ENCODE measurements around the gene CCR9.

The CCR9 gene

DNA sequence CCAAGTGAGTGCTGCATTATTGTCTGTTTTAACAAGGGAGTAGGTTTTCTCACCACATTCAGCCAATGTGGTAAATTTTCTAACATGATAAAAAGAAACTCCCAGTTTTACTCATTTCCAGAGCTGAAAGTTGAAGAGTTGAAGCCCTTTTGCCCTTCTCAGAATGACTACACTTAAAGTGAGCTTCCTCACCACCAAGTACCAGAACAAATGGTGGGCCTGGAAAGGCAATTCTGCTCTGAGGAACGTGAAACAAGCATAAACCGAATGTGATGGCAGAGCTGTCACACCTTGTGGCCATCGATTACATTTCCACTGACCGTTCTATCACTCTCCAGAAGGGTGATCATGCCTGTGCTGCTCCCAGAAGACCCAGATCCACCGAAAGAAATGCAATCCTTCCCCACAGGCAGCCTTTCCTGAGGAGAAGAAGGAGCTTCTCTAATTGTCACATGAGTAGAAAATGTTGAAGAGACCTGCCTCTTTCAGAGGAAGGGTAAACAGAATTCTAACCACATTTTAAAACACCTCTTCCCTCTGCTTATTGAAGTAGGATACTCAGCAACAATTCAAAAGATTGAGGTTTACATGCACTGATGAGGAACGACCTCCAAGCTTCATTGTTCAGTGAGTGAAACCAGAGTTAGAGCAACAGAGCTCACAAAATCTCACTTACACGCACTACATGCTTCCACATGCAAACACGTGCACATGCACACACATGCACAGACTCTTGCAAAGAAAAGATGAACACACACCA lies 21.4 kb upstream of the CCR9 start:
- no peak overlapping the region for H3K4me3 ChIP-seq (replicated peaks; ENCODE audit: low read depth, low read length)
- TF ChIP-seq CTCF (IDR thresholded peaks at IDR 0.05; ENCODE audit: low read depth, low read length, missing control alignments): no peak
- DNase-seq (ENCODE audit: extremely low read depth, low read depth): no peak

DNA sequence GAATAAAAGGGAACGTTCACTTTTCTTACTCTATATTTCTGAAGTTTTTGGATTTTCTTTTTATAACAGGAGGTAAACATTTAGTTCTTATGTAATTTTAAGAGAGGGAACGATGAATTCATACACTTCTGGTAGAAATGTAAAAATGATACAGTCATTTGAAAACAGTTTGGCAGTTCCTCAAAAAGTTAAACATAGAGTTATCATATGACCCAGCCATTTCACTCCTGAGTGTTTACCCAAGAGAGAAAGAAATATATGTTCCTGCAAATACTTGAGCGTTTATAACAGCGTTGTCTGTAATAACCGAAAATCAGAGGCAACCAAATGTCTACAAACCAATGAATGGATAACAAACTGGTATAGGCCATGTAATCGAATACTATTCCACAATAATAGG lies 20.8 kb upstream of the CCR9 start:
- H3K4me3 ChIP-seq (replicated peaks; ENCODE audit: low read depth, low read length): no peak overlapping the region
- no peak for TF ChIP-seq CTCF (IDR thresholded peaks at IDR 0.05; ENCODE audit: low read depth, low read length, missing control alignments)
- DNase-seq (ENCODE audit: extremely low read depth, low read depth): no peak

GRCh38 chr3:45868213-45868612 lies 18.1 kb upstream of the CCR9 start:
- DNase-seq (ENCODE audit: extremely low read depth, low read depth): no peak
- no peak for TF ChIP-seq CTCF (IDR thresholded peaks at IDR 0.05; ENCODE audit: low read depth, low read length, missing control alignments)
- H3K4me3 ChIP-seq (replicated peaks; ENCODE audit: low read depth, low read length): no peak overlapping the region

DNA sequence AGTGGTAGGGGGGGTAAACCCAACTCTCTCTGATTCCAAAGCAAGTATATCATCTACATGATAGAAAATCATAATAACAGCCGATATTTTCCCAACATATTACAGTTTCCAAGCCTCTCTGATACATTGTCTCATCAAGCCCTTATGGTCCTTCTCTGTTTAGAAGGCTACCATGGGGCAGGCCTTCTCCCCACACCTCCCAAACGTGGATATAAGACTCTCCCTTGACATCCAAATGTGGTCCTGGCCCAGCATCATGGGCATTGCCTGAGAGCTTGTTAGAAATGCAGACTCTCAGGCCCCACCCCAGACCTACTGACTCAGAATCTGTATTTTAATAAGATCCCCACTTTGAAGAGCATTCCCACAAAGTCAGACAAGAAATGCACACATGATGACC lies 17.7 kb upstream of the CCR9 start:
- no peak for DNase-seq (ENCODE audit: extremely low read depth, low read depth)
- H3K4me3 ChIP-seq (replicated peaks; ENCODE audit: low read depth, low read length): no peak overlapping the region
- no peak for TF ChIP-seq CTCF (IDR thresholded peaks at IDR 0.05; ENCODE audit: low read depth, low read length, missing control alignments)

DNA sequence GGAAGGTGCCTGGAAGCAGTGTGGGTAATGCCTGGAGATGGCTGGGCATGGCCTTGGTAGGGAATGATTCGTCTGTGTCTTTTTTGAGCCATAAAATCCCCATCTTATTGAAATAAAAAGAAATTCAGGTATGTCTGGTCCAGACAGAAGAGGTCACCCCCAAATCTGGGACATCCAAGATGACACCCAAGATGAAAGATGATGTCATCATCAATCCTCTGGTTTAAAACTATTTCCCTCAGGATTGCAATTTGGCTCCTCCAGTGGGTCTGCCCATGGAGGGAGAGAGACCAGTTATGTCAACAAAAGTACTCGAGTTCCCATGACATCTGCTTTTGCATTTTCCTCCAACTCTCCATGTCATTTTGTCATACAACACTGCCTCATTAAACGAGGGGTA lies 16.7 kb upstream of the CCR9 start:
- no peak for TF ChIP-seq CTCF (IDR thresholded peaks at IDR 0.05; ENCODE audit: low read depth, low read length, missing control alignments)
- H3K4me3 ChIP-seq (replicated peaks; ENCODE audit: low read depth, low read length): no peak overlapping the region
- DNase-seq (ENCODE audit: extremely low read depth, low read depth): no peak

- DNase-seq (ENCODE audit: extremely low read depth, low read depth): no peak
- TF ChIP-seq CTCF (IDR thresholded peaks at IDR 0.05; ENCODE audit: low read depth, low read length, missing control alignments): no peak
These were observed 16.2 kb upstream of the CCR9 start for GRCh38 chr3:45870099-45870498.

GRCh38 chr3:45871780-45872179 lies 14.6 kb upstream of the CCR9 start:
- no peak for DNase-seq (ENCODE audit: extremely low read depth, low read depth)
- H3K4me3 ChIP-seq (replicated peaks; ENCODE audit: low read depth, low read length): no peak overlapping the region
- no peak for TF ChIP-seq CTCF (IDR thresholded peaks at IDR 0.05; ENCODE audit: low read depth, low read length, missing control alignments)

More at GRCh38 chr3:45870099-45870498, 16.2 kb upstream of the CCR9 start:
- H3K4me3 ChIP-seq (replicated peaks; ENCODE audit: low read depth, low read length): no peak overlapping the region

All from HFF-Myc (cell line).